Measurements from ENCODE around the gene ERICH3.

The ERICH3 gene, protein sequence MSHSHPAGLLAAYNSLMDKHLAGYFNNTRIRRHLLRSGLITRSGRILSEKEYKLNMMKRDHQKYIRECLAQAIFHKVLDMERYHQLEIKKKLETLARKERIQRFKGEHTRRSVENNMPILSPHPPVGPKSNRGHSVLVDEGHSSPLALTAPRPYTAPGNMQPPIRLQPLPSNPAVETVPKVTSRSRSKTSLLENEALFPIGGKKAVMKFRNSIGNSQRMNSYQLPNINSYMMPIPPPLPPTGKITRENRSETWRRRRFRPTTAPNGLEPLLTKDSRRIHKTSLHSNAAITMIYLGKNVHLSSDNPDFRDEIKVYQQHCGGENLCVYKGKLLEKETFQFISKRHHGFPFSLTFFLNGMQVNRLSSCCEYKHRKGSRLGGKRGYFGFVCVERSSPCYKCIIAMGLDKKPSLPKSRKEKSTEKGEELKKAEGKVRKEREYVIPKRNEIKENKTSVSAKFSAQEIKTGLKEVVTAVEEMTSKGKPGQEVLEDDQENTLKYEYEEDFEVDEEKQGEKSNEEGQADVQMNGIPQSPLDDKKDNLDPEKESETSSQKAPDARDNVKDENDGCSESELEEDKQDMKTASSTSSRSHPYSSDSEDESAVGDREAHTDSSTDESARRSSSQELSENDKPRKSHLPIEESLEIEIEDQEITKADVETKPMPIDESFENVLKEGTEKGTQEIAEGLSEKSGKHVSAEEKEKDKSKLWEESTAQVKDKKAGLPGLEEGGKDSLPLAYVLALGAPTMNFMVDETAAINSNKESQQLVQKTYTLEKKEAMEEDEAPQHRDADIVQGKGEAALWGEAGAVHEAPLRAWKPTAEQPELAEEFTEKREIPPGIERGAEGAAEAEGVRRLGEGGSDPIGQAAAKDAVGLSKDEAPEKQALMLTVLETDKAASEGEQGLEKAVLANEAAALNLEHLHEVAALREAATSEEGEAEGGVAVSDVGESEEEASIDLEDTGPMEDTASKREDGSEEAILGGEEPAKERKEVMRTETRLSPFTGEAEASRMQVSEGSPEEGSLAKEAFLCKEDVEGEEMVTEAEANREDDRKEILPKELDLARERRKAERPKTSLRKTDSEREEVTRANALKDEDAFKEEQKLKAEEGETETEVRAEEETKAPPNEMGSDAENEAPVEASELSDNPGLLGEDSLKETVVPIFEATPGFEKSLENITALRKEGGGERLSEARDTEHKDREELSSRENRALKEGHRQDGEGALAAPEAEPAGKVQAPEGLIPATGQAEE (N-terminal part only)
- long read RNA-seq = 0 reads

- Histone ChIP-seq H3K4me3 (replicated peaks; ENCODE audit: insufficient read depth, low read length) (no peak within 1 kb of the TSS), H3K27ac (replicated peaks) (no peak within 1 kb of the TSS), H3K27me3 (ENCODE audit: insufficient read depth, poor library complexity, severe bottlenecking) (peaks cover 11% of the 10 kb centered on the region)
- DNase-seq (ENCODE audit: low read depth in 1 of 2, low spot score in 1 of 2) = no peak
- TF ChIP-seq, protein P1, sequence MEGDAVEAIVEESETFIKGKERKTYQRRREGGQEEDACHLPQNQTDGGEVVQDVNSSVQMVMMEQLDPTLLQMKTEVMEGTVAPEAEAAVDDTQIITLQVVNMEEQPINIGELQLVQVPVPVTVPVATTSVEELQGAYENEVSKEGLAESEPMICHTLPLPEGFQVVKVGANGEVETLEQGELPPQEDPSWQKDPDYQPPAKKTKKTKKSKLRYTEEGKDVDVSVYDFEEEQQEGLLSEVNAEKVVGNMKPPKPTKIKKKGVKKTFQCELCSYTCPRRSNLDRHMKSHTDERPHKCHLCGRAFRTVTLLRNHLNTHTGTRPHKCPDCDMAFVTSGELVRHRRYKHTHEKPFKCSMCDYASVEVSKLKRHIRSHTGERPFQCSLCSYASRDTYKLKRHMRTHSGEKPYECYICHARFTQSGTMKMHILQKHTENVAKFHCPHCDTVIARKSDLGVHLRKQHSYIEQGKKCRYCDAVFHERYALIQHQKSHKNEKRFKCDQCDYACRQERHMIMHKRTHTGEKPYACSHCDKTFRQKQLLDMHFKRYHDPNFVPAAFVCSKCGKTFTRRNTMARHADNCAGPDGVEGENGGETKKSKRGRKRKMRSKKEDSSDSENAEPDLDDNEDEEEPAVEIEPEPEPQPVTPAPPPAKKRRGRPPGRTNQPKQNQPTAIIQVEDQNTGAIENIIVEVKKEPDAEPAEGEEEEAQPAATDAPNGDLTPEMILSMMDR (IDR thresholded peaks at IDR 0.05; ENCODE audit: insufficient read depth, low read length) = no peak
- no peak for TF ChIP-seq GABPA (IDR thresholded peaks at IDR 0.05; ENCODE audit: low read depth)
- TF ChIP-seq SPI1 (IDR thresholded peaks at IDR 0.05; ENCODE audit: borderline replicate concordance, low read depth) = no peak
- TF ChIP-seq, protein P2, sequence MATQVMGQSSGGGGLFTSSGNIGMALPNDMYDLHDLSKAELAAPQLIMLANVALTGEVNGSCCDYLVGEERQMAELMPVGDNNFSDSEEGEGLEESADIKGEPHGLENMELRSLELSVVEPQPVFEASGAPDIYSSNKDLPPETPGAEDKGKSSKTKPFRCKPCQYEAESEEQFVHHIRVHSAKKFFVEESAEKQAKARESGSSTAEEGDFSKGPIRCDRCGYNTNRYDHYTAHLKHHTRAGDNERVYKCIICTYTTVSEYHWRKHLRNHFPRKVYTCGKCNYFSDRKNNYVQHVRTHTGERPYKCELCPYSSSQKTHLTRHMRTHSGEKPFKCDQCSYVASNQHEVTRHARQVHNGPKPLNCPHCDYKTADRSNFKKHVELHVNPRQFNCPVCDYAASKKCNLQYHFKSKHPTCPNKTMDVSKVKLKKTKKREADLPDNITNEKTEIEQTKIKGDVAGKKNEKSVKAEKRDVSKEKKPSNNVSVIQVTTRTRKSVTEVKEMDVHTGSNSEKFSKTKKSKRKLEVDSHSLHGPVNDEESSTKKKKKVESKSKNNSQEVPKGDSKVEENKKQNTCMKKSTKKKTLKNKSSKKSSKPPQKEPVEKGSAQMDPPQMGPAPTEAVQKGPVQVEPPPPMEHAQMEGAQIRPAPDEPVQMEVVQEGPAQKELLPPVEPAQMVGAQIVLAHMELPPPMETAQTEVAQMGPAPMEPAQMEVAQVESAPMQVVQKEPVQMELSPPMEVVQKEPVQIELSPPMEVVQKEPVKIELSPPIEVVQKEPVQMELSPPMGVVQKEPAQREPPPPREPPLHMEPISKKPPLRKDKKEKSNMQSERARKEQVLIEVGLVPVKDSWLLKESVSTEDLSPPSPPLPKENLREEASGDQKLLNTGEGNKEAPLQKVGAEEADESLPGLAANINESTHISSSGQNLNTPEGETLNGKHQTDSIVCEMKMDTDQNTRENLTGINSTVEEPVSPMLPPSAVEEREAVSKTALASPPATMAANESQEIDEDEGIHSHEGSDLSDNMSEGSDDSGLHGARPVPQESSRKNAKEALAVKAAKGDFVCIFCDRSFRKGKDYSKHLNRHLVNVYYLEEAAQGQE (IDR thresholded peaks at IDR 0.05; ENCODE audit: insufficient replicate concordance, low read depth) = no peak
- TF ChIP-seq POLR2AphosphoS5 (IDR thresholded peaks at IDR 0.05; ENCODE audit: low read depth) = no peak
These were observed at the start of gene ERICH3 for GRCh38 chr1:74673351-74674111. Gene ERICH3, minus strand, starts transcription at chr1:74673792. Its CDS starts 273 bp downstream, at chr1:74673519.

DNA sequence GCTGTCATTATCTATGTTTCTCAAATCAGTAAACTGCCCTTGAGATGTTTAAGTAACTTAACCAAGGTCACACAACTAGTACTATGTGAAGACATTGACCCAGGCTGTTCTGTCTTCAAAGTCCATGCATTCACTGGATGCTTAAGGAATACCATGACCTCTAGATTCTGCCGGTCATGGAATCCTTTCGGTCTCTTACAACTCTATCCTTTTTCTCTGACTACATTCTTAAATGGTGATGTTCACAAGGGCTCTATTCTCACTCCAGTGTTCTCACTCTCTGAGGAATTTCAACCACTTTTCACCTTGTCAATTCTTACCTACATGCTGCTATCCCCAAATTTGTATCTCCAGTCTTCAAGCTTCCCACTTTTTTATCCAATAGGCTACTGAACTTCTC is 44.0 kb upstream of the ERICH3 start:
- no peak for DNase-seq (ENCODE audit: low read depth in 1 of 2, low spot score in 1 of 2)
- Histone ChIP-seq H3K4me3 (replicated peaks; ENCODE audit: insufficient read depth, low read length) (no peak overlapping the region), H3K27ac (replicated peaks) (no peak overlapping the region), H3K27me3 (ENCODE audit: insufficient read depth, poor library complexity, severe bottlenecking) (no peaks in the 10 kb centered on the region)
- TF ChIP-seq GABPA (IDR thresholded peaks at IDR 0.05; ENCODE audit: low read depth) (no peak), SPI1 (IDR thresholded peaks at IDR 0.05; ENCODE audit: borderline replicate concordance, low read depth) (no peak), POLR2AphosphoS5 (IDR thresholded peaks at IDR 0.05; ENCODE audit: low read depth) (no peak)
- TF ChIP-seq, protein P2 (IDR thresholded peaks at IDR 0.05; ENCODE audit: insufficient replicate concordance, low read depth) = no peak
- TF ChIP-seq, protein P1 (IDR thresholded peaks at IDR 0.05; ENCODE audit: insufficient read depth, low read length) = no peak

DNA sequence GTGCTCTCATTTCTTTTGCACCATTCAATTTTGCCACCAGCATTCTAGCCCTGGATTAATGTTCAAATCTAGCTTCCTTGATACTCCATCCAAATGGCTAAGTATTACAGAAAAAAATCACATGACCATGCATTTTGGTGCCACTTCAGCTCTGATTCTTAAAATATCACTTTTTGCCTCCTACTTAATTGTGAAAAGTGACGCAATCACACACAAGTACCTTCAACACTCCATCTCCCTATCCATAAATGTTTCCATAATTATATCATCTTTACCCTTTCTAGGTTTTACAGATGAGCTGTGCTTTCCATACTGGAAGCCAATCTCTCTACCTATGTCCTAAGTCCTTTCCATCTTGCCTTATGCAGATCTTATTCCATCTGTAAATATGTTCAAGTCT is 43.2 kb upstream of the ERICH3 start:
- Histone ChIP-seq H3K4me3 (replicated peaks; ENCODE audit: insufficient read depth, low read length) (no peak overlapping the region), H3K27ac (replicated peaks) (no peak overlapping the region), H3K27me3 (ENCODE audit: insufficient read depth, poor library complexity, severe bottlenecking) (no peaks in the 10 kb centered on the region)
- no peak for TF ChIP-seq GABPA (IDR thresholded peaks at IDR 0.05; ENCODE audit: low read depth)
- no peak for TF ChIP-seq SPI1 (IDR thresholded peaks at IDR 0.05; ENCODE audit: borderline replicate concordance, low read depth)
- TF ChIP-seq, protein P1 (IDR thresholded peaks at IDR 0.05; ENCODE audit: insufficient read depth, low read length) = no peak
- TF ChIP-seq, protein P2 (IDR thresholded peaks at IDR 0.05; ENCODE audit: insufficient replicate concordance, low read depth) = no peak
- TF ChIP-seq POLR2AphosphoS5 (IDR thresholded peaks at IDR 0.05; ENCODE audit: low read depth) = no peak
- no peak for DNase-seq (ENCODE audit: low read depth in 1 of 2, low spot score in 1 of 2)
